Smooth muscle cell (in vitro differentiated cells): Measurements from ENCODE around the gene FCAMR. TPM values are rescaled to one million over a fixed set of nuclear protein-coding genes. Genes with fewer than 3 reads are reported as not detected.

Experiments
- DNase-seq: peaks from one replicate; lab custom pipeline; 2025; ENCODE audit not compliant: unreplicated experiment; lab: John Stamatoyannopoulos, UW
- H2AFZ ChIP-seq: fragments of 200-600 bp; sonication (generic); 2 replicates; pipeline ENCODE4 v1.6.0; 2016; ENCODE audit warnings: antibody characterized with exemption, low read depth, mild to moderate bottlenecking
- H3F3A ChIP-seq: fragments of 200-600 bp; sonication (generic); 2 replicates; pipeline ENCODE4 v1.6.0; 2017; ENCODE audit warnings: antibody characterized with exemption, low read depth
- H3K27ac ChIP-seq: fragments of 200-600 bp; sonication (generic); 2 replicates; pipeline ENCODE4 v1.5.1; 2016; ENCODE audit warnings: low read depth, mild to moderate bottlenecking
- H3K27me3 ChIP-seq: fragments of 200-600 bp; sonication (generic); 2 replicates; pipeline ENCODE4 v1.6.1; 2016; ENCODE audit warnings: low read depth, mild to moderate bottlenecking
- H3K36me3 ChIP-seq: fragments of 200-600 bp; sonication (generic); 2 replicates; pipeline ENCODE4 v1.5.1; 2016; ENCODE audit warnings: low read depth
- H3K4me1 ChIP-seq: fragments of 200-600 bp; sonication (generic); 2 replicates; pipeline ENCODE4 v1.5.1; 2016; ENCODE audit warnings: low read depth
- H3K4me2 ChIP-seq: fragments of 200-600 bp; sonication (generic); 2 replicates; pipeline ENCODE4 v1.6.0; 2016; ENCODE audit warnings: mild to moderate bottlenecking
- H3K4me3 ChIP-seq: fragments of 200-600 bp; sonication (generic); 2 replicates; pipeline ENCODE4 v1.5.1; 2016; ENCODE audit warnings: mild to moderate bottlenecking
- H3K79me2 ChIP-seq: fragments of 200-600 bp; sonication (generic); 2 replicates; pipeline ENCODE4 v1.6.0; 2016; ENCODE audit warnings: low read depth, mild to moderate bottlenecking
- H3K9ac ChIP-seq: fragments of 200-600 bp; sonication (generic); 2 replicates; pipeline ENCODE4 v1.6.0; 2016; ENCODE audit warnings: low read depth
- H3K9me3 ChIP-seq: fragments of 200-600 bp; sonication (generic); replicated peaks from 2 replicates; pipeline ENCODE4 v1.5.1; 2016; ENCODE audit warnings: low read depth
- H4K20me1 ChIP-seq: fragments of 200-600 bp; sonication (generic); 2 replicates; pipeline ENCODE4 v1.6.0; 2016; ENCODE audit warnings: low read depth
- CTCF ChIP-seq: fragments of 200-600 bp; sonication (generic); IDR thresholded peaks from 2 replicates; pipeline ENCODE4 v1.5.1; 2017; ENCODE audit warnings: borderline replicate concordance, mild to moderate bottlenecking, antibody characterized with exemption; ENCODE audit not compliant: insufficient read depth, poor library complexity, severe bottlenecking
- WGBS: methylation state at CpG from one replicate; pipeline ENCODE4 v1.1.7; 2016; ENCODE audit warnings: low lambda C conversion rate; 5-methylcytosine and 5-hydroxymethylcytosine counted together
- polyA plus RNA-seq: library from polyadenylated mRNA; unstranded; fragments of >200 nt; fragmentation: Nextera tagmentation; extraction: Ambion mirVana; gene quantifications from 2 replicates; pipeline ENCODE4 v1.2.1, GENCODE V29; 2016
- total RNA-seq: library from RNA; depleted of rRNA; stranded (reverse); fragments of >200 nt; gene quantifications from 2 replicates; pipeline ENCODE4 v1.2.3, GENCODE V29; 2014

FCAMR gene
- total and polyA plus RNA-seq, 2 experiments from 2014 or later, result not detected

DNA sequence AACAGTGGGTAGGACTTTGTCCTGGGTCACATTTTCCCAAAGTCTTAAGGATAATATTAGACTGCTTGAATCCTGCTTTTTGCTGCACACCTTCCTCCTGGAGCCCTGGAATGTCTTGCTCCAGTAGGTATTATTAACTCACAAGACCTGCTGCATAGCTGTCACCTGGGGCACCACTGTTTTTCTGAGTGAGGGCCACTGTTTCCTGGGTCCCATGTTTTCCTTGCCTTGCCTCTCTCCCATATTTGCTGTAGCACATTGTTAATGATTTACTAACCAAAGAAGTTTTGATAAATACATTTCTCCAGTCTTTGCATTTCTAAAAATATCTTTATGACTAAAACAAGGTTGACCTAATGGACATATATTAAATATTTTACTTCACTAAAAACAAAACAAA is 22.5 kb upstream of the FCAMR start:
- Histone ChIP-seq H3K9ac (no peak overlapping the region), H3K36me3 (no peaks in the 10 kb centered on the region), H3K4me2 (no peak overlapping the region), H3K4me1 (no peaks in the 10 kb centered on the region), H3K9me3 (no peaks in the 10 kb centered on the region), H3K4me3 (no peak overlapping the region), H3K79me2 (no peaks in the 10 kb centered on the region), H4K20me1 (no peaks in the 10 kb centered on the region), H3K27me3 (peaks cover 38% of the 10 kb centered on the region), H3K27ac (no peak overlapping the region), H3F3A (no peaks in the 10 kb centered on the region), H2AFZ (no peak overlapping the region)
- no peak for TF ChIP-seq CTCF
- no peak for DNase-seq

- no peak overlapping the region for H3K4me3 ChIP-seq
- 88% methylated on average over 1 of the region's 1 CpG for WGBS
- H3K4me2 ChIP-seq, result no peak overlapping the region
- no peaks in the 10 kb centered on the region for H3K79me2 ChIP-seq
- H3K4me1 ChIP-seq, result no peaks in the 10 kb centered on the region
- no peak for DNase-seq
- no peak overlapping the region for H3K27ac ChIP-seq
- no peak overlapping the region for H2AFZ ChIP-seq
- no peaks in the 10 kb centered on the region for H3F3A ChIP-seq
- peaks cover 57% of the 10 kb centered on the region for H3K27me3 ChIP-seq
- no peak for TF ChIP-seq CTCF
- no peaks in the 10 kb centered on the region for H4K20me1 ChIP-seq
- H3K9ac ChIP-seq, result no peak overlapping the region
- no peaks in the 10 kb centered on the region for H3K36me3 ChIP-seq
- H3K9me3 ChIP-seq, result no peaks in the 10 kb centered on the region
These were observed 17.6 kb upstream of the FCAMR start for GRCh38 chr1:206987873-206988272.

- no peak for DNase-seq
- H3K27ac ChIP-seq, result no peak overlapping the region
- H2AFZ ChIP-seq, result no peak overlapping the region
- 84% methylated on average over 3 of the region's 3 CpGs for WGBS
- H3K27me3 ChIP-seq, result peaks cover 57% of the 10 kb centered on the region
- no peaks in the 10 kb centered on the region for H3K9me3 ChIP-seq
- no peak overlapping the region for H3K4me3 ChIP-seq
- no peaks in the 10 kb centered on the region for H3K36me3 ChIP-seq
- no peaks in the 10 kb centered on the region for H3K4me1 ChIP-seq
- H3K9ac ChIP-seq, result no peak overlapping the region
- no peaks in the 10 kb centered on the region for H3K79me2 ChIP-seq
- no peak for TF ChIP-seq CTCF
- H3K4me2 ChIP-seq, result no peak overlapping the region
- no peaks in the 10 kb centered on the region for H4K20me1 ChIP-seq
- H3F3A ChIP-seq, result no peaks in the 10 kb centered on the region
These were observed 16.6 kb upstream of the FCAMR start for GRCh38 chr1:206986885-206987284.

GRCh38 chr1:206986402-206986801 is 16.1 kb upstream of the FCAMR start:
- Histone ChIP-seq H3K9ac (no peak overlapping the region), H3K4me2 (no peak overlapping the region), H3F3A (no peaks in the 10 kb centered on the region), H3K27ac (no peak overlapping the region), H3K4me1 (no peaks in the 10 kb centered on the region), H4K20me1 (no peaks in the 10 kb centered on the region), H3K9me3 (no peaks in the 10 kb centered on the region), H3K36me3 (no peaks in the 10 kb centered on the region), H3K4me3 (no peak overlapping the region), H3K79me2 (no peaks in the 10 kb centered on the region), H2AFZ (no peak overlapping the region), H3K27me3 (peaks cover 57% of the 10 kb centered on the region)
- 86% methylated on average over 3 of the region's 3 CpGs for WGBS
- no peak for DNase-seq
- no peak for TF ChIP-seq CTCF
